ENCODE measurements around the gene TMEM39A.

Gene TMEM39A

DNA sequence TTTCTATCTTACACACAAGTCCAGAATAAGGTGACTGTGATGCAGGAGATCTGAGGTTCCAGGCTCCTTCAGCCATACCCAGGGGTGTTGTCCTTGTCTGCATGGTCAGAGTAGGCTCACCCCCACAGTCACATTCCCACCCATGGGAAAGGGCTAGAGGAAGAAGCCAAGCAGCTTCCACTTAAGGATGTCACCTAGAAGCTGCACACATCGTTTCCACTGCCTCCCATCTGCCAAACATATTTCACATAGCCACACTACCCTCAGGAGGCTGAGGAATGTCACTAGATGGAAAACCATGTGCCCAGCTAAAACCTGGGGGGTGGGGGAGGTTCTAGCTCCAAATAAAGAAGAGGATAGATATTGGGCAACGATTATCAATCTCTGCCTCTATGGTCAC is 58.1 kb downstream of the TMEM39A start:
- Histone ChIP-seq H3K79me2 (ENCODE audit: low read length) (no peaks in the 10 kb centered on the region), H4K20me1 (ENCODE audit: insufficient read depth, low read length) (no peaks in the 10 kb centered on the region), H3K9me2 (replicated peaks; ENCODE audit: insufficient read depth, low read length) (no peaks in the 10 kb centered on the region), H3K4me1 (ENCODE audit: low read length) (peaks cover 17% of the 10 kb centered on the region), H3K36me3 (replicated peaks; ENCODE audit: insufficient read depth, low read length) (no peaks in the 10 kb centered on the region), H3K27ac (ENCODE audit: low read length) (no peak overlapping the region), H3K9ac (ENCODE audit: low read length) (no peak overlapping the region), H3K27me3 (replicated peaks; ENCODE audit: insufficient read depth, low read length) (no peaks in the 10 kb centered on the region), H3K4me2 (ENCODE audit: low read depth, low read length) (no peak overlapping the region), H3K9me3 (replicated peaks; ENCODE audit: insufficient read depth, low read length) (no peaks in the 10 kb centered on the region), H3F3A (ENCODE audit: insufficient read depth, low read length) (peaks cover 6% of the 10 kb centered on the region), H3K4me3 (ENCODE audit: low read length) (no peak overlapping the region), H2AFZ (ENCODE audit: low read length) (no peak overlapping the region)
- TF ChIP-seq, protein P1, sequence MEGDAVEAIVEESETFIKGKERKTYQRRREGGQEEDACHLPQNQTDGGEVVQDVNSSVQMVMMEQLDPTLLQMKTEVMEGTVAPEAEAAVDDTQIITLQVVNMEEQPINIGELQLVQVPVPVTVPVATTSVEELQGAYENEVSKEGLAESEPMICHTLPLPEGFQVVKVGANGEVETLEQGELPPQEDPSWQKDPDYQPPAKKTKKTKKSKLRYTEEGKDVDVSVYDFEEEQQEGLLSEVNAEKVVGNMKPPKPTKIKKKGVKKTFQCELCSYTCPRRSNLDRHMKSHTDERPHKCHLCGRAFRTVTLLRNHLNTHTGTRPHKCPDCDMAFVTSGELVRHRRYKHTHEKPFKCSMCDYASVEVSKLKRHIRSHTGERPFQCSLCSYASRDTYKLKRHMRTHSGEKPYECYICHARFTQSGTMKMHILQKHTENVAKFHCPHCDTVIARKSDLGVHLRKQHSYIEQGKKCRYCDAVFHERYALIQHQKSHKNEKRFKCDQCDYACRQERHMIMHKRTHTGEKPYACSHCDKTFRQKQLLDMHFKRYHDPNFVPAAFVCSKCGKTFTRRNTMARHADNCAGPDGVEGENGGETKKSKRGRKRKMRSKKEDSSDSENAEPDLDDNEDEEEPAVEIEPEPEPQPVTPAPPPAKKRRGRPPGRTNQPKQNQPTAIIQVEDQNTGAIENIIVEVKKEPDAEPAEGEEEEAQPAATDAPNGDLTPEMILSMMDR (IDR thresholded peaks at IDR 0.05; ENCODE audit: low read length), result no peak
- TF ChIP-seq EZH2 (optimal IDR thresholded peaks at IDR 0.05; ENCODE audit: low read depth, low read length), result no peak
- TF ChIP-seq EZH2phosphoT487 (IDR thresholded peaks at IDR 0.05; ENCODE audit: low read length), result no peak
- no peak for DNase-seq

DNA sequence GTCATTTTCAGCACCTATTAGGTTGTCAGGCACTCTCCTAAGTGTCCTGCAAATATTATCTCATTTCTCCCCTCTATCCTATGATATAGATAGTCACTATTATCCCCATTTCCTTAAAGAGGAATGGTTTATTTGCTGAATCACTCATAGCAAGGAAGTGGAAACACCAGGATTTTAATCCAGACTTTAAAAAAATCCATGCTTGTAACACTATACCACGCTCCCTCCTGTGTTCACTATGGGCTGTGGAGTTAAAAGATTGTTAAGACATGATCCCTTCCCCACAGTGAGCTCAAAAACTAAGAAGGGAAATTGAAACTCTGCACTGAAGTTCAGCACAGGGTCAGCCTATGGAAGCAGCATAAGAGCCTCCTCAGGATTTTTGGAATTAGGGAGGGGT is 60.2 kb downstream of the TMEM39A start:
- Histone ChIP-seq H3K79me2 (ENCODE audit: low read length) (no peaks in the 10 kb centered on the region), H3K9ac (ENCODE audit: low read length) (no peak overlapping the region), H4K20me1 (ENCODE audit: insufficient read depth, low read length) (no peaks in the 10 kb centered on the region), H3K36me3 (replicated peaks; ENCODE audit: insufficient read depth, low read length) (no peaks in the 10 kb centered on the region), H3K4me3 (ENCODE audit: low read length) (no peak overlapping the region), H3K27me3 (replicated peaks; ENCODE audit: insufficient read depth, low read length) (no peaks in the 10 kb centered on the region), H3K4me1 (ENCODE audit: low read length) (peaks cover 17% of the 10 kb centered on the region), H3K27ac (ENCODE audit: low read length) (no peak overlapping the region), H3K9me2 (replicated peaks; ENCODE audit: insufficient read depth, low read length) (no peaks in the 10 kb centered on the region), H2AFZ (ENCODE audit: low read length) (no peak overlapping the region), H3K4me2 (ENCODE audit: low read depth, low read length) (no peak overlapping the region), H3K9me3 (replicated peaks; ENCODE audit: insufficient read depth, low read length) (no peaks in the 10 kb centered on the region), H3F3A (ENCODE audit: insufficient read depth, low read length) (peaks cover 6% of the 10 kb centered on the region)
- no peak for TF ChIP-seq EZH2phosphoT487 (IDR thresholded peaks at IDR 0.05; ENCODE audit: low read length)
- no peak for TF ChIP-seq EZH2 (optimal IDR thresholded peaks at IDR 0.05; ENCODE audit: low read depth, low read length)
- TF ChIP-seq, protein P1 (IDR thresholded peaks at IDR 0.05; ENCODE audit: low read length), result no peak
- DNase-seq, result no peak

DNA sequence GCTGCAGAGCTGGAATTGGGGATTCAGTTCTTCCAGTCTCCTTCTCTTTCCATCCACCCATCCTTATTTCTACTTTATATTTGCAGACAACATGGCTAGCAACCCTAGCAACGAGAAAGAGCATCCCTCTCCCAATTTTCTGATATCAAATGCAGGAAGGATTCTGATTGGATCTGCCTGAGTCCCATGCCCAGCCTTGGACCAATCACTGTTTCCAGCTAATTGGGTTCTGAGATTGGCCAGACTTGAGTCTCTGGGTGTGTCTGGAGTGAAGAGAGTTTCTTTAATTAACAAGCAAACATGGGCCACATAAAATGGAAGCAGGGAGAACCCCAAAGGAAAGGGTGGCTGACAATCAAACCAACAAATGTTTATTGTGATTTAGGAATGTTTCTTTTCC is 60.6 kb downstream of the TMEM39A start:
- Histone ChIP-seq H3K9ac (ENCODE audit: low read length) (no peak overlapping the region), H3K36me3 (replicated peaks; ENCODE audit: insufficient read depth, low read length) (no peaks in the 10 kb centered on the region), H3K27ac (ENCODE audit: low read length) (no peak overlapping the region), H3K9me3 (replicated peaks; ENCODE audit: insufficient read depth, low read length) (no peaks in the 10 kb centered on the region), H3K4me3 (ENCODE audit: low read length) (no peak overlapping the region), H3K27me3 (replicated peaks; ENCODE audit: insufficient read depth, low read length) (no peaks in the 10 kb centered on the region), H3K79me2 (ENCODE audit: low read length) (no peaks in the 10 kb centered on the region), H3K4me1 (ENCODE audit: low read length) (peaks cover 17% of the 10 kb centered on the region), H3F3A (ENCODE audit: insufficient read depth, low read length) (peaks cover 6% of the 10 kb centered on the region), H3K9me2 (replicated peaks; ENCODE audit: insufficient read depth, low read length) (no peaks in the 10 kb centered on the region), H4K20me1 (ENCODE audit: insufficient read depth, low read length) (no peaks in the 10 kb centered on the region), H3K4me2 (ENCODE audit: low read depth, low read length) (no peak overlapping the region), H2AFZ (ENCODE audit: low read length) (no peak overlapping the region)
- no peak for DNase-seq
- TF ChIP-seq, protein P1 (IDR thresholded peaks at IDR 0.05; ENCODE audit: low read length), result no peak
- no peak for TF ChIP-seq EZH2 (optimal IDR thresholded peaks at IDR 0.05; ENCODE audit: low read depth, low read length)
- no peak for TF ChIP-seq EZH2phosphoT487 (IDR thresholded peaks at IDR 0.05; ENCODE audit: low read length)

Measured in MM.1S (cell line).